Stimulated activated CD8-positive, alpha-beta memory T cell treated with anti-CD3 and anti-CD28 coated beads, Interleukin-7, amount 100 ng/mL, for 1 hour (primary cell): ENCODE results near the gene TSSK3.

Source experiments
- DNase-seq, 2 donors: peaks; one replicate each; pipeline ENCODE4 v3.0.0-alpha.2; 2020; ENCODE audit warnings: low read depth in 2 of 2

The TSSK3 gene

GRCh38 chr1:32400876-32401631 is 38.7 kb downstream of the TSSK3 start:
- peak; percentile 2 to 8 for DNase-seq

GRCh38 chr1:32404946-32405345 is 42.6 kb downstream of the TSSK3 start:
- DNase-seq: no peak

- DNase-seq: no peak
These were observed 43.5 kb downstream of the TSSK3 start for GRCh38 chr1:32405672-32406467.

DNA sequence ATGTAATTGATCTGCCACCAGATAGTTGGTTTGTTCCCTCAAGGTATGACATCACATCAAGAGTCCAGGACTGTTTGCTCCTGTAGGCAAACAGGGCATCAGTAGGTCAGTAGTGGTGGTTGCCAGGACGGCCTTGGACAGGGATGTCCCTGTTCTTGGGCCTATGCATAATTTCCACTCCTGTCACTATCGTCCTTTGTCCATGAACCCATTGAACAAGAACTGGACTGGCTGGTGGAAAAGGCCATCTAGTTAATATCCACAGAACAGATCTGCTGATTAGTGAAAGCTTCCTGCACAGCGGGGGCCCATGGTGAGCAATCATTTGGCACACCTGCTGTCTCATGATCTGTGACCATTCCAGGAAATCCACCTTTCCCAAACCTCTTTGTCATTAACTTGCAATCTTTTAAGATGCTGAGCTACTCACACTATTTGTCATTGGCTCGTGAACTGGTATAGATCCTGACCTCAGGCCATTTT is 44.3 kb downstream of the TSSK3 start:
- DNase-seq: no peak

DNA sequence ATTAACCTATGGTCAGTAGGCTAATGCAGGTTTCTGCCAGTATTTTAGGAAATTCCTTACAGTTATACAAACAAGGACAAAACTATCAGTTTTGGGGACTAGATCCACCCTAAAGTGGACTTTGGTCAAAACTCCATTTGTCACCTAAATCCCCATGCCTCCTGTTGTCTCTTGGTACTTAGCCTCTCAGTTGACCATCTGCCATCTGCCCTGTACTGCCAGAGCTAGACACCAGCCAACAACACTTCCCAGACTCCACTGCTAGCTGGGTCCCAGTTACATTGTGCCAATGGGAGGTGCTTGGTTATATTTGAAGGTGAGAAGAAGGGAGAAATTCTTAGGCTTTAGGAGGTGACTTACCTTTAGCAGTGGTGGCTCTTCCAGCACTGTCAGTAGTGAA is 48.9 kb downstream of the TSSK3 start:
- DNase-seq: no peak

GRCh38 chr1:32413507-32414185 is 51.3 kb downstream of the TSSK3 start:
- peak; percentile 32 to 48 for DNase-seq
